Keratinocyte (primary cell): ENCODE results near the gene FAM234A. TPM values are rescaled to one million over a fixed set of nuclear protein-coding genes. Genes with fewer than 3 reads are reported as not detected.

ENCODE experiments used
- DNase-seq: peaks from one replicate; pipeline ENCODE4 v3.0.0-alpha.2; 2011; ENCODE audit warnings: low read depth, missing footprints, low spot score
- FAIRE-seq: peaks from 2 replicates; lab custom pipeline; 2011; peaks lifted over from hg19 to GRCh38; lab: Jason Lieb, UNC
- H2AFZ ChIP-seq: 2 replicates; pipeline ENCODE4 v1.6.0; 2012; ENCODE audit warnings: low read length, control low read depth, inconsistent platforms; ENCODE audit not compliant: control insufficient read depth
- H3K27ac ChIP-seq: 2 replicates; pipeline ENCODE4 v1.5.1; 2011; ENCODE audit warnings: low read length; ENCODE audit not compliant: control insufficient read depth, insufficient read depth
- H3K27me3 ChIP-seq: 3 replicates; pipeline ENCODE4 v1.6.0; 2011; ENCODE audit warnings: low read length; ENCODE audit not compliant: control insufficient read depth, insufficient read depth; ENCODE audit errors: extremely low read depth
- H3K36me3 ChIP-seq, 2 experiments: 2 replicates in 1 of 2; 3 replicates in 1 of 2; pipeline ENCODE4 v1.5.1; 2011; ENCODE audit warnings: low read length in 2 of 2, mild to moderate bottlenecking in 1 of 2; ENCODE audit not compliant: control insufficient read depth in 2 of 2, insufficient read depth in 2 of 2; ENCODE audit errors: extremely low read depth in 1 of 2
- H3K4me1 ChIP-seq: 3 replicates; pipeline ENCODE4 v1.5.1; 2011; ENCODE audit warnings: low read length; ENCODE audit not compliant: control insufficient read depth, insufficient read depth; ENCODE audit errors: extremely low read depth
- H3K4me2 ChIP-seq: 3 replicates; pipeline ENCODE4 v1.6.0; 2011; ENCODE audit warnings: low read depth, low read length; ENCODE audit not compliant: control insufficient read depth, insufficient read depth; ENCODE audit errors: extremely low read depth
- H3K4me3 ChIP-seq, 3 experiments: fragments of 200-600 bp in 1 of 3; sonication (generic) in 1 of 3; 2 replicates in 2 of 3; 3 replicates in 1 of 3; pipeline ENCODE4 v1.5.1; 2011 to 2016; ENCODE audit warnings: low read length in 3 of 3, mild to moderate bottlenecking in 3 of 3, control low read depth in 2 of 3, inconsistent platforms in 1 of 3, low read depth in 1 of 3, mixed read lengths in 1 of 3, mixed run types in 1 of 3, moderate library complexity in 1 of 3; ENCODE audit not compliant: control insufficient read depth in 2 of 3, insufficient read depth in 2 of 3; ENCODE audit errors: extremely low read depth in 1 of 3
- H3K79me2 ChIP-seq: 2 replicates; pipeline ENCODE4 v1.6.0; 2012; ENCODE audit warnings: low read length; ENCODE audit not compliant: control insufficient read depth, insufficient read depth
- H3K9ac ChIP-seq: 3 replicates; pipeline ENCODE4 v1.6.0; 2011; ENCODE audit warnings: low read length; ENCODE audit not compliant: control insufficient read depth, insufficient read depth; ENCODE audit errors: extremely low read depth
- H3K9me1 ChIP-seq: 3 replicates; pipeline ENCODE4 v1.6.0; 2011; ENCODE audit warnings: low read length; ENCODE audit not compliant: control insufficient read depth, insufficient read depth; ENCODE audit errors: extremely low read depth
- H3K9me3 ChIP-seq: 2 replicates; pipeline ENCODE4 v1.5.1; 2012; ENCODE audit warnings: low read depth, low read length; ENCODE audit not compliant: control insufficient read depth
- H4K20me1 ChIP-seq: 3 replicates; pipeline ENCODE4 v1.6.0; 2011; ENCODE audit warnings: low read length; ENCODE audit not compliant: control insufficient read depth, insufficient read depth; ENCODE audit errors: extremely low read depth
- CTCF ChIP-seq, 3 experiments: IDR thresholded peaks in 1 of 3; conservative IDR thresholded peaks in 1 of 3; optimal IDR thresholded peaks in 1 of 3; 2 replicates in 2 of 3; 3 replicates in 1 of 3; pipeline versions ENCODE3 to v1.5.1; 2011; ENCODE audit warnings: low read length in 3 of 3, mild to moderate bottlenecking in 3 of 3, moderate library complexity in 2 of 3, control low read depth in 1 of 3, inconsistent platforms in 1 of 3; ENCODE audit not compliant: insufficient read depth in 2 of 3; ENCODE audit errors: extremely low read depth in 1 of 3
- EZH2 ChIP-seq: IDR thresholded peaks from one replicate; pipeline ENCODE4 v1.6.1; 2012; ENCODE audit warnings: inconsistent platforms, mild to moderate bottlenecking, low read length, moderate library complexity
- dilution Hi-C: fragments of 300-500 bp; cut with MboI; formaldehyde crosslinking; loops from one replicate; pipeline ENCODE4 v1.7.0; 2020; ENCODE audit warnings: low sequenced_read_pairs; ENCODE audit not compliant: extremely low pct_ligation_motif_present
- polyA plus RNA-seq, 5 experiments: library from polyadenylated mRNA; depleted of rRNA in 3 of 5; stranded (reverse) in 3 of 5; stranded (forward) in 1 of 5; unstranded in 1 of 5; fragments of >200 nt; gene quantifications; 1 replicate in 1 of 5; 2 replicates in 3 of 5; 3 replicates in 1 of 5; pipeline versions ENCODE4 v1.2.1 to v1.2.3, GENCODE V29; 2011 to 2012; ENCODE audit warnings: missing spikeins in 2 of 5, low read depth in 1 of 5, low replicate concordance in 1 of 5

The FAM234A gene
- polyA plus RNA-seq, 1 donor (not counting 4 experiments of a cell fraction or from before 2014, with no cell fraction given) = 18.3 TPM

GRCh38 chr16:245105-245504, 10.5 kb downstream of the FAM234A start:
- Histone ChIP-seq H3K27ac (no peak overlapping the region), H3K79me2 (no peaks in the 10 kb centered on the region), H2AFZ (no peak overlapping the region), H3K4me2 (no peak overlapping the region), H3K9me1 (no peaks in the 10 kb centered on the region), H3K9me3 (no peaks in the 10 kb centered on the region), H3K27me3 (no peaks in the 10 kb centered on the region), H3K9ac (no peak overlapping the region), H3K36me3 (peaks cover 0 to 7% of the 10 kb centered on the region in 2 experiments), H4K20me1 (no peaks in the 10 kb centered on the region), H3K4me1 (no peaks in the 10 kb centered on the region), H3K4me3 (no peak overlapping the region)
- dilution Hi-C loops = no loop called here
- TF ChIP-seq CTCF (optimal IDR thresholded peaks at IDR 0.05 in 1 of 3, IDR thresholded peaks at IDR 0.05 in 1 of 3, conservative IDR thresholded peaks at IDR 0.05 in 1 of 3; ENCODE audit: extremely low read depth in 1 of 3, insufficient read depth in 2 of 3, low read length in 3 of 3) = no peak
- TF ChIP-seq EZH2 = no peak
- DNase-seq (no peak), FAIRE-seq (no peak)

- Histone ChIP-seq H3K4me2 (no peak overlapping the region), H3K4me3 (no peak overlapping the region), H3K4me1 (no peaks in the 10 kb centered on the region), H3K79me2 (no peaks in the 10 kb centered on the region), H3K9me1 (no peaks in the 10 kb centered on the region), H3K36me3 (peaks cover 0 to 5% of the 10 kb centered on the region in 2 experiments), H3K27ac (no peak overlapping the region), H3K27me3 (no peaks in the 10 kb centered on the region), H2AFZ (no peak overlapping the region), H3K9me3 (no peaks in the 10 kb centered on the region), H3K9ac (no peak overlapping the region), H4K20me1 (no peaks in the 10 kb centered on the region)
- dilution Hi-C loops = no loop called here
- no peak for TF ChIP-seq CTCF (optimal IDR thresholded peaks at IDR 0.05 in 1 of 3, IDR thresholded peaks at IDR 0.05 in 1 of 3, conservative IDR thresholded peaks at IDR 0.05 in 1 of 3; ENCODE audit: extremely low read depth in 1 of 3, insufficient read depth in 2 of 3, low read length in 3 of 3)
- TF ChIP-seq EZH2 = no peak
- FAIRE-seq = no peak
- DNase-seq = no peak
Measured at GRCh38 chr16:247027-247426, 12.4 kb downstream of the FAM234A start.
